Trophoblast cell (in vitro differentiated cells and primary cell): Measurements from ENCODE around the gene DOCK3.
"Not testable (repeated sequence)": the region's sequence is repeated elsewhere in the genome, so short reads cannot be mapped to it uniquely, and the experiment has no call there.

Experiments
- DNase-seq, 2 donors: peaks; one replicate each; pipeline ENCODE4 v3.0.0-alpha.2; 2016
- H2AFZ ChIP-seq: 2 replicates; pipeline ENCODE4 v1.6.1; 2013; ENCODE audit warnings: low read length, moderate library complexity, mild to moderate bottlenecking; ENCODE audit not compliant: insufficient read depth, poor library complexity
- H2AK5ac ChIP-seq: 2 replicates; pipeline ENCODE4 v1.6.1; 2013; ENCODE audit warnings: mild to moderate bottlenecking, low read length
- H2BK120ac ChIP-seq: 2 replicates; pipeline ENCODE4 v1.6.1; 2013; ENCODE audit warnings: low read length, mild to moderate bottlenecking, moderate library complexity; ENCODE audit not compliant: insufficient read depth, poor library complexity
- H2BK12ac ChIP-seq: 2 replicates; pipeline ENCODE4 v1.6.1; 2013; ENCODE audit warnings: mild to moderate bottlenecking, low read length, moderate library complexity
- H2BK5ac ChIP-seq: 2 replicates; pipeline ENCODE4 v1.6.1; 2013; ENCODE audit warnings: low read length, low read depth, moderate library complexity, mild to moderate bottlenecking; ENCODE audit not compliant: poor library complexity
- H3K14ac ChIP-seq: 2 replicates; pipeline ENCODE4 v1.6.1; 2013; ENCODE audit warnings: mild to moderate bottlenecking, low read length
- H3K18ac ChIP-seq: 2 replicates; pipeline ENCODE4 v1.6.1; 2013; ENCODE audit warnings: mild to moderate bottlenecking, low read length
- H3K23ac ChIP-seq: 2 replicates; pipeline ENCODE4 v1.6.1; 2013; ENCODE audit warnings: low read length
- H3K27ac ChIP-seq: 2 replicates; pipeline ENCODE4 v1.5.1; 2013; ENCODE audit warnings: low read depth, mild to moderate bottlenecking, inconsistent platforms, low read length, moderate library complexity
- H3K27me3 ChIP-seq: 2 replicates; pipeline ENCODE4 v1.6.1; 2013; ENCODE audit warnings: inconsistent platforms, mild to moderate bottlenecking, low read length, moderate library complexity; ENCODE audit not compliant: insufficient read depth
- H3K36me3 ChIP-seq, 2 experiments: 1 replicate in 1 of 2; 2 replicates in 1 of 2; pipeline ENCODE4 v1.6.1; 2013; ENCODE audit warnings: low read length in 2 of 2, mild to moderate bottlenecking in 2 of 2, moderate library complexity in 1 of 2; ENCODE audit not compliant: insufficient read depth in 2 of 2, control insufficient read depth in 1 of 2
- H3K4ac ChIP-seq: 2 replicates; pipeline ENCODE4 v1.6.1; 2013; ENCODE audit warnings: low read depth, mild to moderate bottlenecking, low read length, moderate library complexity
- H3K4me1 ChIP-seq, 2 experiments: 1 replicate in 1 of 2; 2 replicates in 1 of 2; pipeline ENCODE4 v1.6.1; 2013; ENCODE audit warnings: low read length in 2 of 2, mild to moderate bottlenecking in 2 of 2, moderate library complexity in 1 of 2; ENCODE audit not compliant: insufficient read depth in 2 of 2, control insufficient read depth in 1 of 2
- H3K4me2 ChIP-seq: 2 replicates; pipeline ENCODE4 v1.6.1; 2013; ENCODE audit warnings: inconsistent platforms, mild to moderate bottlenecking, low read length, moderate library complexity
- H3K4me3 ChIP-seq: 2 replicates; pipeline ENCODE4 v1.5.1; 2013; ENCODE audit warnings: mild to moderate bottlenecking, low read depth, low read length, inconsistent platforms
- H3K79me1 ChIP-seq: one replicate; pipeline ENCODE4 v1.6.1; 2013; ENCODE audit warnings: low read length
- H3K79me2 ChIP-seq: 2 replicates; pipeline ENCODE4 v1.6.1; 2013; ENCODE audit warnings: low read length, mild to moderate bottlenecking; ENCODE audit not compliant: control insufficient read depth, insufficient read depth, poor library complexity
- H3K9ac ChIP-seq: 2 replicates; pipeline ENCODE4 v1.6.1; 2013; ENCODE audit warnings: mild to moderate bottlenecking, low read length
- H3K9me3 ChIP-seq: 2 replicates; pipeline ENCODE4 v1.6.1; 2013; ENCODE audit warnings: low read depth, mild to moderate bottlenecking, control low read depth, inconsistent platforms, low read length; ENCODE audit not compliant: insufficient read depth
- H4K12ac ChIP-seq: 2 replicates; pipeline ENCODE4 v1.6.1; 2013; ENCODE audit warnings: low read depth, mild to moderate bottlenecking, low read length, moderate library complexity
- H4K8ac ChIP-seq: 2 replicates; pipeline ENCODE4 v1.6.1; 2013; ENCODE audit warnings: low read depth, mild to moderate bottlenecking, low read length, moderate library complexity
- H4K91ac ChIP-seq: one replicate; pipeline ENCODE4 v1.6.1; 2013; ENCODE audit warnings: low read depth, mild to moderate bottlenecking, low read length, moderate library complexity
- WGBS: extraction: QIAGEN DNeasy Blood & Tissue Kit; methylation state at CpG from one replicate; pipeline ENCODE4 v1.1.7; 2013; ENCODE audit warnings: missing lambda C conversion rate; ENCODE audit not compliant: insufficient read length, insufficient coverage; ENCODE audit errors: extremely low coverage; 5-methylcytosine and 5-hydroxymethylcytosine counted together

The DOCK3 gene

DNA sequence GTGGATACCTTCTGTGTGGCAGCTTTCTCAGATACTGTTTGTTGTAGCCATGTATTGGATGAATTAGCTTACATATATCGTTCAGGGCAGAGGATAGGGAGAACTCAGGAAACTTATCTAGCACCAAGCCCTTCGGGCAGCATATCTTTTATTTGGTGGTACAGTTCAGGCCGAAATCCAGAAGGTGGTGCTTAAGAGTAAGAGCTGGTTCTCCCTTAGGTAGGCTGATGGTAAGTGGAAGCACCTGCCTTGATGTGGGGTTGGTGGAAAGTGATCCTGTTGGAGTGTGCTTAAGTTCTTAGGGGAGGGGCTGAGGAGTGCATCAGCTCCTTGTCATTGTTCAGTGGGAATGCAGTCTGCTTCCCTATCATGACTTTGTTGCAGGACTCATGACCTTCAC, 187.5 kb downstream of the DOCK3 start:
- no peak for DNase-seq
- Histone ChIP-seq H3K9me3 (peaks cover 1% of the 10 kb centered on the region), H2AK5ac (no peak overlapping the region), H4K91ac (no peak overlapping the region), H3K4ac (no peak overlapping the region), H2BK12ac (no peak overlapping the region), H4K8ac (no peak overlapping the region), H2AFZ (no peak overlapping the region), H3K79me2 (no peaks in the 10 kb centered on the region), H4K12ac (no peak overlapping the region), H3K79me1 (no peaks in the 10 kb centered on the region), H3K23ac (no peak overlapping the region), H3K4me1 (no peaks in the 10 kb centered on the region), H3K9ac (no peak overlapping the region), H3K36me3 (no peaks in the 10 kb centered on the region), H3K18ac (no peak overlapping the region), H2BK5ac (no peak overlapping the region), H3K14ac (no peak overlapping the region), H3K4me3 (no peak overlapping the region), H2BK120ac (no peak overlapping the region), H3K27ac (no peak overlapping the region), H3K27me3 (no peaks in the 10 kb centered on the region), H3K4me2 (no peak overlapping the region)
- WGBS = no CpG with 5 or more reads among the region's 3 CpGs

GRCh38 chr3:50873376-50874157, 198.8 kb downstream of the DOCK3 start:
- H2AFZ ChIP-seq = no peak overlapping the region
- no peak overlapping the region for H3K4me3 ChIP-seq
- H3K23ac ChIP-seq = no peak overlapping the region
- no peaks in the 10 kb centered on the region for H3K79me1 ChIP-seq
- no peak overlapping the region for H3K27ac ChIP-seq
- H4K8ac ChIP-seq = no peak overlapping the region
- DNase-seq = no peak
- H3K18ac ChIP-seq = no peak overlapping the region
- WGBS = no CpG with 5 or more reads among the region's 3 CpGs
- H4K91ac ChIP-seq = no peak overlapping the region
- no peak overlapping the region for H3K4ac ChIP-seq
- H2BK12ac ChIP-seq = no peak overlapping the region
- H2AK5ac ChIP-seq = no peak overlapping the region
- H3K9me3 ChIP-seq = no peaks in the 10 kb centered on the region
- H3K79me2 ChIP-seq = no peaks in the 10 kb centered on the region
- no peak overlapping the region for H3K4me2 ChIP-seq
- no peak overlapping the region for H2BK120ac ChIP-seq
- no peaks in the 10 kb centered on the region for H3K27me3 ChIP-seq
- H3K36me3 ChIP-seq = no peaks in the 10 kb centered on the region
- H4K12ac ChIP-seq = no peak overlapping the region
- no peak overlapping the region for H3K14ac ChIP-seq
- no peak overlapping the region for H2BK5ac ChIP-seq
- no peak overlapping the region for H3K9ac ChIP-seq
- peaks cover 1 to 6% of the 10 kb centered on the region in 2 experiments for H3K4me1 ChIP-seq

DNA sequence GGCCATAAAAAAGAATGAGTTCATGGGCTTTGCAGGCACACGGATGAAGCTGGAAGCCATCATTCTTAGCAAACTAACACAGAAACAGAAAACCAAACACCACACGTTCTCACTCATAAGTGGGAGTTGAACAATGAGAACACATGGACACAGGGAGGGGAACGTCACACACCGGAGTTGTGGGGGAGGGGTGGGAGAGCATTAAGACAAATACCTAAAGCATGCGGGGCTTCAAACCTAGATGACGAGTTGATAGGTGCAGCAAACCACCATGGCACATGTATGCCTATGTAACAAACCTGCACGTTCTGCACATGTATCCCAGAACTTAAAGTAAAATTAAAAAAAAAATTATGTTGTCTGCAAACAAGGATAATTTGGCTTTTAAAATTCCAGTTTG, 200.1 kb downstream of the DOCK3 start:
- not testable (repeated sequence) for H3K23ac ChIP-seq, H3K9me3 ChIP-seq, H2BK5ac ChIP-seq, H3K9ac ChIP-seq, H4K8ac ChIP-seq, H3K4ac ChIP-seq, H3K79me2 ChIP-seq, H3K14ac ChIP-seq, H4K12ac ChIP-seq, H2BK12ac ChIP-seq, H4K91ac ChIP-seq, H3K4me1 ChIP-seq, DNase-seq, H3K27ac ChIP-seq, H3K79me1 ChIP-seq, H3K4me3 ChIP-seq, H2BK120ac ChIP-seq, H3K36me3 ChIP-seq, H3K4me2 ChIP-seq, H2AK5ac ChIP-seq, H2AFZ ChIP-seq, H3K18ac ChIP-seq, H3K27me3 ChIP-seq
- WGBS = no CpG with 5 or more reads among the region's 7 CpGs

GRCh38 chr3:50876947-50877346, 202.2 kb downstream of the DOCK3 start:
- WGBS = no CpG with 5 or more reads among the region's 2 CpGs
- Histone ChIP-seq H3K4me2 (no peak overlapping the region), H3K4me3 (no peak overlapping the region), H3K36me3 (no peaks in the 10 kb centered on the region), H4K12ac (no peak overlapping the region), H3K9me3 (no peaks in the 10 kb centered on the region), H3K23ac (no peak overlapping the region), H3K9ac (no peak overlapping the region), H2AK5ac (no peak overlapping the region), H2BK120ac (no peak overlapping the region), H4K8ac (no peak overlapping the region), H3K79me2 (no peaks in the 10 kb centered on the region), H2BK12ac (no peak overlapping the region), H3K27ac (no peak overlapping the region), H3K4ac (no peak overlapping the region), H4K91ac (no peak overlapping the region), H3K27me3 (no peaks in the 10 kb centered on the region), H3K18ac (no peak overlapping the region), H3K79me1 (no peaks in the 10 kb centered on the region), H3K4me1 (peaks cover 1 to 6% of the 10 kb centered on the region in 2 experiments), H2AFZ (no peak overlapping the region), H2BK5ac (no peak overlapping the region), H3K14ac (no peak overlapping the region)
- DNase-seq = no peak
